A549 (cell line): ENCODE results near the gene PGK2.

ENCODE experiments used
- CEBPB ChIP-seq, 2 experiments: fragments of >200 bp in 1 of 2; sonication (Bioruptor Twin) in 1 of 2; formaldehyde crosslinking in 1 of 2; IDR thresholded peaks; 2 replicates each; pipeline ENCODE4 v1.6.1; 2012 to 2016
- CHD4 ChIP-seq: fragments of 200-600 bp; sonication (generic); IDR thresholded peaks from 2 replicates; pipeline ENCODE4 v1.6.1; 2016; ENCODE audit warnings: antibody characterized with exemption, mild to moderate bottlenecking, borderline replicate concordance
- EP300 ChIP-seq, 2 experiments: fragments of >200 bp; sonication (Bioruptor Twin); formaldehyde crosslinking; IDR thresholded peaks; 2 replicates in 1 of 2; 3 replicates in 1 of 2; pipeline ENCODE4 v1.6.1; 2016 to 2017
- HOXA7 ChIP-seq: fragments of 250-450 bp; sonication (Bioruptor Pico); IDR thresholded peaks from 2 replicates; pipeline ENCODE4 v1.5.0; 2020; ENCODE audit warnings: mild to moderate bottlenecking, moderate library complexity
- MAFK ChIP-seq: fragments of 450-650 bp; IDR thresholded peaks from 2 replicates; pipeline ENCODE4 v1.6.1; 2014; ENCODE audit not compliant: partially characterized antibody
- POLR2A ChIP-seq: IDR thresholded peaks from 2 replicates; pipeline ENCODE4 v1.6.1; 2012; ENCODE audit warnings: mild to moderate bottlenecking, low read length
- RCOR1 ChIP-seq: fragments of 150-350 bp; IDR thresholded peaks from 2 replicates; pipeline ENCODE4 v1.6.1; 2014; ENCODE audit warnings: antibody characterized with exemption, low read length, low read depth
- RFX5 ChIP-seq: fragments of 450-650 bp; IDR thresholded peaks from 2 replicates; pipeline ENCODE4 v1.7.1; 2014; ENCODE audit warnings: antibody characterized with exemption, mild to moderate bottlenecking, moderate library complexity
- SMC3 ChIP-seq: fragments of >200 bp; sonication (Bioruptor Twin); formaldehyde crosslinking; IDR thresholded peaks from 3 replicates; pipeline ENCODE4 v1.6.1; 2018; ENCODE audit warnings: inconsistent platforms
- TP53 ChIP-seq: fragments of 250-450 bp; sonication (Bioruptor Pico); IDR thresholded peaks from 2 replicates; pipeline ENCODE4 v1.5.0; 2021; ENCODE audit warnings: mild to moderate bottlenecking, moderate library complexity
- TF ChIP-seq, protein P1 (sequence below): fragments of >200 bp; sonication (Bioruptor Twin); formaldehyde crosslinking; IDR thresholded peaks from 3 replicates; pipeline ENCODE4 v1.5.1; 2016
- TF ChIP-seq, protein P2 (sequence below): IDR thresholded peaks from 2 replicates; pipeline ENCODE4 v1.6.1; 2012
- TF ChIP-seq, protein P3 (sequence below): fragments of 150-350 bp; IDR thresholded peaks from 2 replicates; pipeline ENCODE4 v1.6.1; 2014; ENCODE audit warnings: low read depth, mild to moderate bottlenecking, low read length
- TF ChIP-seq, protein P4 (sequence below): fragments of 450-650 bp; IDR thresholded peaks from 2 replicates; pipeline ENCODE4 v1.6.1; 2014; ENCODE audit warnings: antibody characterized with exemption

DNA sequence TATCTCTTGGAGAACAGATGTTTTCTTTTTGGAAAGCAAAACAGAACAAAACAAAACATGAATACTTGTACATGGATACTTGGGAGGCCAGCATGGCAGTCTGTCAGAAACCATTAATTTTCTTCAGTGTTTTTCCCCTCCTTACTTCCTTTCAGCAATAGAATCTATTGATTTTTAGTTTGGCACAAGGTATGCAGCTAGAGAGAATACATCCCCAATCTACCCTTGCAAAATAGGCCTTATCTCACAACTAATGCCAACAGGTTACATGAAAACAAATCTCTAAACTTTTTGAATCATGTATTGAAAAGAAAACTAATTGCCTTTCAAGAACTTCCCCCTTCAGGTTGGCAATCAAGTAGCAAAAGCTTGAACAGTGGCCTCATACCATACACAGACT lies 2.8 kb downstream of the PGK2 start:
- TF ChIP-seq EP300 (IDR thresholded peaks at IDR 0.05) (no peak), RFX5 (no peak), MAFK (no peak), SMC3 (no peak), CHD4 (no peak), RCOR1 (no peak), CEBPB (IDR thresholded peaks at IDR 0.05) (no peak), TP53 (no peak), POLR2A (no peak), HOXA7 (no peak)
- TF ChIP-seq, protein P1, sequence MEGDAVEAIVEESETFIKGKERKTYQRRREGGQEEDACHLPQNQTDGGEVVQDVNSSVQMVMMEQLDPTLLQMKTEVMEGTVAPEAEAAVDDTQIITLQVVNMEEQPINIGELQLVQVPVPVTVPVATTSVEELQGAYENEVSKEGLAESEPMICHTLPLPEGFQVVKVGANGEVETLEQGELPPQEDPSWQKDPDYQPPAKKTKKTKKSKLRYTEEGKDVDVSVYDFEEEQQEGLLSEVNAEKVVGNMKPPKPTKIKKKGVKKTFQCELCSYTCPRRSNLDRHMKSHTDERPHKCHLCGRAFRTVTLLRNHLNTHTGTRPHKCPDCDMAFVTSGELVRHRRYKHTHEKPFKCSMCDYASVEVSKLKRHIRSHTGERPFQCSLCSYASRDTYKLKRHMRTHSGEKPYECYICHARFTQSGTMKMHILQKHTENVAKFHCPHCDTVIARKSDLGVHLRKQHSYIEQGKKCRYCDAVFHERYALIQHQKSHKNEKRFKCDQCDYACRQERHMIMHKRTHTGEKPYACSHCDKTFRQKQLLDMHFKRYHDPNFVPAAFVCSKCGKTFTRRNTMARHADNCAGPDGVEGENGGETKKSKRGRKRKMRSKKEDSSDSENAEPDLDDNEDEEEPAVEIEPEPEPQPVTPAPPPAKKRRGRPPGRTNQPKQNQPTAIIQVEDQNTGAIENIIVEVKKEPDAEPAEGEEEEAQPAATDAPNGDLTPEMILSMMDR, result no peak
- TF ChIP-seq, protein P2, sequence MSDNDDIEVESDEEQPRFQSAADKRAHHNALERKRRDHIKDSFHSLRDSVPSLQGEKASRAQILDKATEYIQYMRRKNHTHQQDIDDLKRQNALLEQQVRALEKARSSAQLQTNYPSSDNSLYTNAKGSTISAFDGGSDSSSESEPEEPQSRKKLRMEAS, result no peak
- TF ChIP-seq, protein P3, sequence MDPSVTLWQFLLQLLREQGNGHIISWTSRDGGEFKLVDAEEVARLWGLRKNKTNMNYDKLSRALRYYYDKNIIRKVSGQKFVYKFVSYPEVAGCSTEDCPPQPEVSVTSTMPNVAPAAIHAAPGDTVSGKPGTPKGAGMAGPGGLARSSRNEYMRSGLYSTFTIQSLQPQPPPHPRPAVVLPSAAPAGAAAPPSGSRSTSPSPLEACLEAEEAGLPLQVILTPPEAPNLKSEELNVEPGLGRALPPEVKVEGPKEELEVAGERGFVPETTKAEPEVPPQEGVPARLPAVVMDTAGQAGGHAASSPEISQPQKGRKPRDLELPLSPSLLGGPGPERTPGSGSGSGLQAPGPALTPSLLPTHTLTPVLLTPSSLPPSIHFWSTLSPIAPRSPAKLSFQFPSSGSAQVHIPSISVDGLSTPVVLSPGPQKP, result no peak
- TF ChIP-seq, protein P4, sequence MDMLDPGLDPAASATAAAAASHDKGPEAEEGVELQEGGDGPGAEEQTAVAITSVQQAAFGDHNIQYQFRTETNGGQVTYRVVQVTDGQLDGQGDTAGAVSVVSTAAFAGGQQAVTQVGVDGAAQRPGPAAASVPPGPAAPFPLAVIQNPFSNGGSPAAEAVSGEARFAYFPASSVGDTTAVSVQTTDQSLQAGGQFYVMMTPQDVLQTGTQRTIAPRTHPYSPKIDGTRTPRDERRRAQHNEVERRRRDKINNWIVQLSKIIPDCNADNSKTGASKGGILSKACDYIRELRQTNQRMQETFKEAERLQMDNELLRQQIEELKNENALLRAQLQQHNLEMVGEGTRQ, result no peak
